22Rv1 (cell line): ENCODE results near the gene VIPR1.

Source experiments
- ZFX ChIP-seq: fragments of 450-650 bp; IDR thresholded peaks from 2 replicates; pipeline ENCODE4 v1.6.1; 2017; ENCODE audit warnings: antibody characterized with exemption, borderline replicate concordance
- TF ChIP-seq, protein P1 (sequence below): fragments of 450-650 bp; IDR thresholded peaks from 2 replicates; pipeline ENCODE4 v1.5.1; 2017; ENCODE audit warnings: mild to moderate bottlenecking

DNA sequence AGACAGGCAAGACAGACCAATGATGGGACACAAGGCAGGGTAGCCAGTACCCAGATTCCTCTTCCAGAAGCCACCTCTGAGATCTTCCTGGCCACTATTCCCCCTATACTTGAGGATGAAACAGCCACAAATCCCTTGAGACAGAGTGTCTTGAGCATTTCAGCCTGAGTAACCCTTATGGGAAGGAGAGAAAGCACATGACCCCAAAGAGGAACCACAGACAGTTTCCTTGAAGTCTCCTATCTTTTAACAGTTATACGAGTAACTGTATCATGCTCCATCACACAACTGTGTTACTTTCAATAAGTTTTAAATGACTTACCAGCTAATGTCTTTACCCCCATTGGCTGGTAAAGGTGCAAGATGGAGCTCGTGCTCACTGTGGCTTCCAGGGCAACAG lies 9.3 kb downstream of the VIPR1 start:
- TF ChIP-seq, protein P1, sequence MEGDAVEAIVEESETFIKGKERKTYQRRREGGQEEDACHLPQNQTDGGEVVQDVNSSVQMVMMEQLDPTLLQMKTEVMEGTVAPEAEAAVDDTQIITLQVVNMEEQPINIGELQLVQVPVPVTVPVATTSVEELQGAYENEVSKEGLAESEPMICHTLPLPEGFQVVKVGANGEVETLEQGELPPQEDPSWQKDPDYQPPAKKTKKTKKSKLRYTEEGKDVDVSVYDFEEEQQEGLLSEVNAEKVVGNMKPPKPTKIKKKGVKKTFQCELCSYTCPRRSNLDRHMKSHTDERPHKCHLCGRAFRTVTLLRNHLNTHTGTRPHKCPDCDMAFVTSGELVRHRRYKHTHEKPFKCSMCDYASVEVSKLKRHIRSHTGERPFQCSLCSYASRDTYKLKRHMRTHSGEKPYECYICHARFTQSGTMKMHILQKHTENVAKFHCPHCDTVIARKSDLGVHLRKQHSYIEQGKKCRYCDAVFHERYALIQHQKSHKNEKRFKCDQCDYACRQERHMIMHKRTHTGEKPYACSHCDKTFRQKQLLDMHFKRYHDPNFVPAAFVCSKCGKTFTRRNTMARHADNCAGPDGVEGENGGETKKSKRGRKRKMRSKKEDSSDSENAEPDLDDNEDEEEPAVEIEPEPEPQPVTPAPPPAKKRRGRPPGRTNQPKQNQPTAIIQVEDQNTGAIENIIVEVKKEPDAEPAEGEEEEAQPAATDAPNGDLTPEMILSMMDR: no peak
- no peak for TF ChIP-seq ZFX
